ENCODE measurements around the gene ARHGAP24.

Gene ARHGAP24

GRCh38 chr4:85953651-85954018 lies 478.7 kb downstream of the ARHGAP24 start:
- H3K27ac ChIP-seq (ENCODE audit: low read depth, low read length): no peak overlapping the region
- H3K79me2 ChIP-seq (ENCODE audit: insufficient read depth, low read length): no peaks in the 10 kb centered on the region
- H3K9ac ChIP-seq (ENCODE audit: low read length): no peak overlapping the region
- no peaks in the 10 kb centered on the region for H3K9me3 ChIP-seq (ENCODE audit: insufficient read depth, low read length)
- H3K4me3 ChIP-seq (ENCODE audit: insufficient read depth, low read length, poor library complexity, severe bottlenecking): no peak overlapping the region
- no peak overlapping the region for H2AFZ ChIP-seq (ENCODE audit: low read depth, low read length, severe bottlenecking)
- no peaks in the 10 kb centered on the region for H3F3A ChIP-seq (ENCODE audit: insufficient read depth)
- no peak for TF ChIP-seq EZH2phosphoT487 (conservative IDR thresholded peaks at IDR 0.05; ENCODE audit: low read length)
- no peak for TF ChIP-seq CTCF (IDR thresholded peaks at IDR 0.05; ENCODE audit: insufficient read depth, low read length, poor library complexity, severe bottlenecking)
- no peaks in the 10 kb centered on the region for H3K27me3 ChIP-seq (ENCODE audit: low read length)
- no peak overlapping the region for H3K4me2 ChIP-seq (ENCODE audit: low read depth, low read length, poor library complexity, severe bottlenecking)
- H3K9me2 ChIP-seq (replicated peaks; ENCODE audit: insufficient read depth, low read length): no peaks in the 10 kb centered on the region
- H3K36me3 ChIP-seq (ENCODE audit: low read length): no peaks in the 10 kb centered on the region
- no peaks in the 10 kb centered on the region for H4K20me1 ChIP-seq (ENCODE audit: low read depth, low read length)

- no peak overlapping the region for H3K27ac ChIP-seq (ENCODE audit: low read depth, low read length)
- no peak overlapping the region for H3K4me3 ChIP-seq (ENCODE audit: insufficient read depth, low read length, poor library complexity, severe bottlenecking)
- H3K9me2 ChIP-seq (replicated peaks; ENCODE audit: insufficient read depth, low read length): no peaks in the 10 kb centered on the region
- no peaks in the 10 kb centered on the region for H4K20me1 ChIP-seq (ENCODE audit: low read depth, low read length)
- H3K9me3 ChIP-seq (ENCODE audit: insufficient read depth, low read length): no peaks in the 10 kb centered on the region
- H3K79me2 ChIP-seq (ENCODE audit: insufficient read depth, low read length): no peaks in the 10 kb centered on the region
- no peak for TF ChIP-seq CTCF (IDR thresholded peaks at IDR 0.05; ENCODE audit: insufficient read depth, low read length, poor library complexity, severe bottlenecking)
- TF ChIP-seq EZH2phosphoT487 (conservative IDR thresholded peaks at IDR 0.05; ENCODE audit: low read length): no peak
- H3K27me3 ChIP-seq (ENCODE audit: low read length): no peaks in the 10 kb centered on the region
- no peaks in the 10 kb centered on the region for H3K36me3 ChIP-seq (ENCODE audit: low read length)
- no peak overlapping the region for H3K9ac ChIP-seq (ENCODE audit: low read length)
- H2AFZ ChIP-seq (ENCODE audit: low read depth, low read length, severe bottlenecking): no peak overlapping the region
- H3K4me2 ChIP-seq (ENCODE audit: low read depth, low read length, poor library complexity, severe bottlenecking): no peak overlapping the region
- H3F3A ChIP-seq (ENCODE audit: insufficient read depth): no peaks in the 10 kb centered on the region
Observed at GRCh38 chr4:85955620-85956292, 480.8 kb downstream of the ARHGAP24 start.

GRCh38 chr4:85956293-85956945 lies 481.5 kb downstream of the ARHGAP24 start:
- TF ChIP-seq EZH2phosphoT487 (conservative IDR thresholded peaks at IDR 0.05; ENCODE audit: low read length): no peak
- no peak for TF ChIP-seq CTCF (IDR thresholded peaks at IDR 0.05; ENCODE audit: insufficient read depth, low read length, poor library complexity, severe bottlenecking)
- no peaks in the 10 kb centered on the region for H3K9me2 ChIP-seq (replicated peaks; ENCODE audit: insufficient read depth, low read length)
- no peak overlapping the region for H3K9ac ChIP-seq (ENCODE audit: low read length)
- no peaks in the 10 kb centered on the region for H3F3A ChIP-seq (ENCODE audit: insufficient read depth)
- no peaks in the 10 kb centered on the region for H3K27me3 ChIP-seq (ENCODE audit: low read length)
- H3K27ac ChIP-seq (ENCODE audit: low read depth, low read length): no peak overlapping the region
- H3K9me3 ChIP-seq (ENCODE audit: insufficient read depth, low read length): no peaks in the 10 kb centered on the region
- H3K4me2 ChIP-seq (ENCODE audit: low read depth, low read length, poor library complexity, severe bottlenecking): no peak overlapping the region
- H3K79me2 ChIP-seq (ENCODE audit: insufficient read depth, low read length): no peaks in the 10 kb centered on the region
- H4K20me1 ChIP-seq (ENCODE audit: low read depth, low read length): no peaks in the 10 kb centered on the region
- H3K4me3 ChIP-seq (ENCODE audit: insufficient read depth, low read length, poor library complexity, severe bottlenecking): no peak overlapping the region
- H2AFZ ChIP-seq (ENCODE audit: low read depth, low read length, severe bottlenecking): no peak overlapping the region
- H3K36me3 ChIP-seq (ENCODE audit: low read length): no peaks in the 10 kb centered on the region
